ENCODE results near the gene CLEC9A.

Gene CLEC9A

DNA sequence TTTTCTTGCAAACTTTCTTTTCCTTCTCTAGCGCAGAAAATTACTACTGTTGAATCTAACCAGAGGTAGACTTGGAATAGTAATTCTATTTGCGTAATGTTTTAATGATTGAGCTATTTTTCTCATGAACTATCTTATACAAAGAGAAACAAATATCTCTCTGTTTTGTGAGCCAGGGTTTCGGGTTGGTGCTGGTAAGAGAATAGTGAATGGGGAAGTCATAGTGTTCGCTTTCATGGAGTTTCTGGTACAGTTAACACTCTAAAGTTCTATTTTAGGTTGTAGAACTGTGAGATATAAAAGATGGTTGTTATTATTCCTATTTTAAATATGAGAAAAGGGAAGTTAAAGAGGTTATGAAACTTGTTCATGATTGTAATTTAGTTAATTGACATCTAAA, 38.2 kb upstream of the CLEC9A start:
- Histone ChIP-seq H3K4me1 (ENCODE audit: control insufficient read depth, insufficient read depth, low read length) (no peaks in the 10 kb centered on the region), H3K9me3 (ENCODE audit: control insufficient read depth, insufficient read depth, low read depth, low read length) (no peaks in the 10 kb centered on the region), H3K4me3 (ENCODE audit: low read depth, low read length) (no peak overlapping the region), H3K27ac (ENCODE audit: extremely low read depth, low read depth, low read length) (no peak overlapping the region), H3K36me3 (ENCODE audit: control insufficient read depth in 2 of 2, insufficient read depth in 1 of 2, low read length in 2 of 2) (no peaks in the 10 kb centered on the region)
- POLR2A ChIA-PET, result no interaction called here
- CTCF ChIA-PET, result interaction anchor here (1.9 kb wide), 1 partner anchor 18 kb away, joined by 4 read pairs; the partner anchor contains the start of gene CLEC12B
- TF ChIP-seq, protein P1, sequence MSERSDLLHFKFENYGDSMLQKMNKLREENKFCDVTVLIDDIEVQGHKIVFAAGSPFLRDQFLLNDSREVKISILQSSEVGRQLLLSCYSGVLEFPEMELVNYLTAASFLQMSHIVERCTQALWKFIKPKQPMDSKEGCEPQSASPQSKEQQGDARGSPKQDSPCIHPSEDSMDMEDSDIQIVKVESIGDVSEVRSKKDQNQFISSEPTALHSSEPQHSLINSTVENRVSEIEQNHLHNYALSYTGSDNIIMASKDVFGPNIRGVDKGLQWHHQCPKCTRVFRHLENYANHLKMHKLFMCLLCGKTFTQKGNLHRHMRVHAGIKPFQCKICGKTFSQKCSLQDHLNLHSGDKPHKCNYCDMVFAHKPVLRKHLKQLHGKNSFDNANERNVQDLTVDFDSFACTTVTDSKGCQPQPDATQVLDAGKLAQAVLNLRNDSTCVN (tag by site-specific recombination; optimal IDR thresholded peaks at IDR 0.05), result no peak
- TF ChIP-seq, protein P2, sequence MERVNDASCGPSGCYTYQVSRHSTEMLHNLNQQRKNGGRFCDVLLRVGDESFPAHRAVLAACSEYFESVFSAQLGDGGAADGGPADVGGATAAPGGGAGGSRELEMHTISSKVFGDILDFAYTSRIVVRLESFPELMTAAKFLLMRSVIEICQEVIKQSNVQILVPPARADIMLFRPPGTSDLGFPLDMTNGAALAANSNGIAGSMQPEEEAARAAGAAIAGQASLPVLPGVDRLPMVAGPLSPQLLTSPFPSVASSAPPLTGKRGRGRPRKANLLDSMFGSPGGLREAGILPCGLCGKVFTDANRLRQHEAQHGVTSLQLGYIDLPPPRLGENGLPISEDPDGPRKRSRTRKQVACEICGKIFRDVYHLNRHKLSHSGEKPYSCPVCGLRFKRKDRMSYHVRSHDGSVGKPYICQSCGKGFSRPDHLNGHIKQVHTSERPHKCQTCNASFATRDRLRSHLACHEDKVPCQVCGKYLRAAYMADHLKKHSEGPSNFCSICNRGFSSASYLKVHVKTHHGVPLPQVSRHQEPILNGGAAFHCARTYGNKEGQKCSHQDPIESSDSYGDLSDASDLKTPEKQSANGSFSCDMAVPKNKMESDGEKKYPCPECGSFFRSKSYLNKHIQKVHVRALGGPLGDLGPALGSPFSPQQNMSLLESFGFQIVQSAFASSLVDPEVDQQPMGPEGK (tag by site-specific recombination; IDR thresholded peaks at IDR 0.05), result no peak
- TF ChIP-seq ZNF510 (tag by site-specific recombination; IDR thresholded peaks at IDR 0.05; ENCODE audit: insufficient replicate concordance) (no peak), ZNF146 (tag by site-specific recombination; IDR thresholded peaks at IDR 0.05) (no peak), ZBTB7A (tag by site-specific recombination; IDR thresholded peaks at IDR 0.05; ENCODE audit: low read depth) (no peak)

DNA sequence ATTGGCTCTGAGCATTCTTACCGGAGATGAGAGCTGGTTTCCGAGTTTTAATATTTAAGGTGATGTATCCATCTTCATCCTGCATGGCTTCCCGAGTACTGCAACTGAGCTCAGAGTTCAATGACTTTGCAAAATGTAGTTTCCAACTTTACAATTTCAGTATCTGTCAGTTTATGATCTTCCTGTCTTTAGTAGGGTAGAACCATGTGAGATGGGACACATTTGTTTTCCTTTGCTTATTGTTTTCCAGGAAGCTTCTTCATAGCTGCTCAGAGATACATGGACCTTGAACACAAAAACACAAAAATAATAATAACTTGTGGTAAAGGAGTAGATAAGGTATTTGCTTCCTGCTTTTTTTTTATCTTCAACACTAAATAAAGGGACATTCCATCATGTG, 31.5 kb upstream of the CLEC9A start, which contains the start of gene CLEC1B:
TSS of gene CLEC1B (minus strand) at position 106 of the 400 bp plus-strand sequence. CDS start at position 85, 21 bp downstream.
- H3K36me3 ChIP-seq (ENCODE audit: control insufficient read depth in 2 of 2, insufficient read depth in 1 of 2, low read length in 2 of 2), result no peaks in the 10 kb centered on the region
- no peaks in the 10 kb centered on the region for H3K4me1 ChIP-seq (ENCODE audit: control insufficient read depth, insufficient read depth, low read length)
- TF ChIP-seq, protein P3, sequence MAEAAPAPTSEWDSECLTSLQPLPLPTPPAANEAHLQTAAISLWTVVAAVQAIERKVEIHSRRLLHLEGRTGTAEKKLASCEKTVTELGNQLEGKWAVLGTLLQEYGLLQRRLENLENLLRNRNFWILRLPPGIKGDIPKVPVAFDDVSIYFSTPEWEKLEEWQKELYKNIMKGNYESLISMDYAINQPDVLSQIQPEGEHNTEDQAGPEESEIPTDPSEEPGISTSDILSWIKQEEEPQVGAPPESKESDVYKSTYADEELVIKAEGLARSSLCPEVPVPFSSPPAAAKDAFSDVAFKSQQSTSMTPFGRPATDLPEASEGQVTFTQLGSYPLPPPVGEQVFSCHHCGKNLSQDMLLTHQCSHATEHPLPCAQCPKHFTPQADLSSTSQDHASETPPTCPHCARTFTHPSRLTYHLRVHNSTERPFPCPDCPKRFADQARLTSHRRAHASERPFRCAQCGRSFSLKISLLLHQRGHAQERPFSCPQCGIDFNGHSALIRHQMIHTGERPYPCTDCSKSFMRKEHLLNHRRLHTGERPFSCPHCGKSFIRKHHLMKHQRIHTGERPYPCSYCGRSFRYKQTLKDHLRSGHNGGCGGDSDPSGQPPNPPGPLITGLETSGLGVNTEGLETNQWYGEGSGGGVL (tag by site-specific recombination; IDR thresholded peaks at IDR 0.05), result no peak
- TF ChIP-seq PRDM1 (tag by site-specific recombination; IDR thresholded peaks at IDR 0.05), result no peak
- TF ChIP-seq IKZF3 (tag by site-specific recombination; IDR thresholded peaks at IDR 0.05), result no peak
- no peak for TF ChIP-seq ZNF23 (tag by site-specific recombination; IDR thresholded peaks at IDR 0.05; ENCODE audit: borderline replicate concordance)
- no peak for TF ChIP-seq ZNF596 (tag by site-specific recombination; IDR thresholded peaks at IDR 0.05)
- TF ChIP-seq ZNF473 (tag by site-specific recombination; IDR thresholded peaks at IDR 0.05), result no peak
- TF ChIP-seq ZNF548 (tag by site-specific recombination; IDR thresholded peaks at IDR 0.05), result no peak
- TF ChIP-seq ZNF768 (tag by site-specific recombination; IDR thresholded peaks at IDR 0.05), result no peak
- no peak for TF ChIP-seq KLF8 (tag by site-specific recombination; IDR thresholded peaks at IDR 0.05)
- TF ChIP-seq ZNF174 (tag by site-specific recombination; IDR thresholded peaks at IDR 0.05), result no peak
- H3K27ac ChIP-seq (ENCODE audit: extremely low read depth, low read depth, low read length), result no peak within 1 kb of the TSS
- no peak within 1 kb of the TSS for H3K4me3 ChIP-seq (ENCODE audit: low read depth, low read length)
- ChIA-PET POLR2A (no interaction called here), CTCF (interaction anchor here (0.6 kb wide), 1 partner anchor 248 kb away, joined by 4 read pairs; no protein-coding TSS in a partner anchor)
- no peaks in the 10 kb centered on the region for H3K9me3 ChIP-seq (ENCODE audit: control insufficient read depth, insufficient read depth, low read depth, low read length)

DNA sequence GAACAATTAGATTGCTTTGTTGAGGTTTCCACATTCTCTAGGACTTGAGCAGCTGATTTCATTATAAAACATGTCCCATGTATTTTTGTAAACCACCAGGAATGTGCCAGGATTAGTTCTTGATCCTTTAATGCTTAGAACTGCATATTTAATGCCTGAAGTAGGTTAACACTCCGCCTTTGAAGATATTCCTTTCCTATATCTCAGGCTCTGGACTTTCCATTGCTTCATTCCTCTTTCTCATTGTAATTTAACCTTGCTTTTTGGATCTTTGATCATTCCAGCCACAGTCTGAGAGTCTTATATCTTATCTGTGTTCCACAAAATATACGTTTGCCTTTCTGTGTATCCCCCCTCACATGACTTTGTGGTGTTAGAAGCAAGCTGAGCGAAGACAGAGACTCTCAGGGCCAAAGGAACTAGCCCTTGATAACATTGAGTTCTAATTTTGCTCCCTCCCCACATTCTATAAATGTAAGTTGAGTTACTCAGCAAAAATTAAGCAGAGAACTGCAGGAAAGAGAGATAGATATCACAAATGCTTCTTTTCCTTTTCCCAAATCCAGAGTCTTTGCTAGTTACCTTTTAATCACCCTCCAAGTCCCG, 29.2 kb upstream of the CLEC9A start:
- H3K27ac ChIP-seq (ENCODE audit: extremely low read depth, low read depth, low read length), result no peak overlapping the region
- no peaks in the 10 kb centered on the region for H3K36me3 ChIP-seq (ENCODE audit: control insufficient read depth in 2 of 2, insufficient read depth in 1 of 2, low read length in 2 of 2)
- H3K4me1 ChIP-seq (ENCODE audit: control insufficient read depth, insufficient read depth, low read length), result no peaks in the 10 kb centered on the region
- CTCF ChIA-PET, result no interaction called here
- H3K9me3 ChIP-seq (ENCODE audit: control insufficient read depth, insufficient read depth, low read depth, low read length), result no peaks in the 10 kb centered on the region
- POLR2A ChIA-PET, result no interaction called here
- no peak overlapping the region for H3K4me3 ChIP-seq (ENCODE audit: low read depth, low read length)
- TF ChIP-seq ZNF132 (tag by site-specific recombination; IDR thresholded peaks at IDR 0.05; ENCODE audit: borderline replicate concordance), result no peak
- TF ChIP-seq ZNF529 (tag by site-specific recombination; IDR thresholded peaks at IDR 0.05; ENCODE audit: insufficient replicate concordance), result no peak
- TF ChIP-seq, protein P4, sequence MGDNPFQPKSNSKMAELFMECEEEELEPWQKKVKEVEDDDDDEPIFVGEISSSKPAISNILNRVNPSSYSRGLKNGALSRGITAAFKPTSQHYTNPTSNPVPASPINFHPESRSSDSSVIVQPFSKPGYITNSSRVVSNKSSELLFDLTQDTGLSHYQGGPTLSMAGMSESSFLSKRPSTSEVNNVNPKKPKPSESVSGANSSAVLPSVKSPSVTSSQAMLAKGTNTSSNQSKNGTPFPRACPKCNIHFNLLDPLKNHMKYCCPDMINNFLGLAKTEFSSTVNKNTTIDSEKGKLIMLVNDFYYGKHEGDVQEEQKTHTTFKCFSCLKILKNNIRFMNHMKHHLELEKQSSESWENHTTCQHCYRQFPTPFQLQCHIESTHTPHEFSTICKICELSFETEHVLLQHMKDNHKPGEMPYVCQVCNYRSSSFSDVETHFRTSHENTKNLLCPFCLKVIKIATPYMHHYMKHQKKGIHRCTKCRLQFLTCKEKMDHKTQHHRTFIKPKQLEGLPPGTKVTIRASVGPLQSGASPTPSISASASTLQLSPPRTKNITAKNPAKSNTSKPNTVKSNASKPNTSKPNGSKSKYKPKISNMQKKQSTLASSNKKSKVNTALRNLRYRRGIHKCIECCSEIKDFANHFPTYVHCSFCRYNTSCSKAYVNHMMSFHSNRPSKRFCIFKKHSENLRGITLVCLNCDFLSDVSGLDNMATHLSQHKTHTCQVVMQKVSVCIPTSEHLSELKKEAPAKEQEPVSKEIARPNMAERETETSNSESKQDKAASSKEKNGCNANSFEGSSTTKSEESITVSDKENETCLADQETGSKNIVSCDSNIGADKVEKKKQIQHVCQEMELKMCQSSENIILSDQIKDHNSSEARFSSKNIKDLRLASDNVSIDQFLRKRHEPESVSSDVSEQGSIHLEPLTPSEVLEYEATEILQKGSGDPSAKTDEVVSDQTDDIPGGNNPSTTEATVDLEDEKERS (tag by site-specific recombination; IDR thresholded peaks at IDR 0.05), result no peak
- TF ChIP-seq GLIS1 (tag by site-specific recombination; IDR thresholded peaks at IDR 0.05), result no peak
- TF ChIP-seq ZXDB (tag by site-specific recombination; IDR thresholded peaks at IDR 0.05), result no peak
- TF ChIP-seq, protein P5, sequence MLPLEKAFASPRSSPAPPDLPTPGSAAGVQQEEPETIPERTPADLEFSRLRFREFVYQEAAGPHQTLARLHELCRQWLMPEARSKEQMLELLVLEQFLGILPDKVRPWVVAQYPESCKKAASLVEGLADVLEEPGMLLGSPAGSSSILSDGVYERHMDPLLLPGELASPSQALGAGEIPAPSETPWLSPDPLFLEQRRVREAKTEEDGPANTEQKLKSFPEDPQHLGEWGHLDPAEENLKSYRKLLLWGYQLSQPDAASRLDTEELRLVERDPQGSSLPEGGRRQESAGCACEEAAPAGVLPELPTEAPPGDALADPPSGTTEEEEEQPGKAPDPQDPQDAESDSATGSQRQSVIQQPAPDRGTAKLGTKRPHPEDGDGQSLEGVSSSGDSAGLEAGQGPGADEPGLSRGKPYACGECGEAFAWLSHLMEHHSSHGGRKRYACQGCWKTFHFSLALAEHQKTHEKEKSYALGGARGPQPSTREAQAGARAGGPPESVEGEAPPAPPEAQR (tag by site-specific recombination; IDR thresholded peaks at IDR 0.05), result no peak
- TF ChIP-seq ZNF792 (tag by site-specific recombination; IDR thresholded peaks at IDR 0.05), result no peak

Data from HEK293 (cell line).